Stimulated activated CD8-positive, alpha-beta memory T cell treated with anti-CD3 and anti-CD28 coated beads, Interleukin-7, amount 100 ng/mL, for 48 hours (primary cell): ENCODE data around the gene IFFO2.

Experiments
- DNase-seq, 2 donors: peaks; one replicate each; pipeline ENCODE4 v3.0.0-alpha.2; 2020; ENCODE audit warnings: low read depth in 1 of 2; ENCODE audit errors: extremely low read depth in 1 of 2

The IFFO2 gene

DNA sequence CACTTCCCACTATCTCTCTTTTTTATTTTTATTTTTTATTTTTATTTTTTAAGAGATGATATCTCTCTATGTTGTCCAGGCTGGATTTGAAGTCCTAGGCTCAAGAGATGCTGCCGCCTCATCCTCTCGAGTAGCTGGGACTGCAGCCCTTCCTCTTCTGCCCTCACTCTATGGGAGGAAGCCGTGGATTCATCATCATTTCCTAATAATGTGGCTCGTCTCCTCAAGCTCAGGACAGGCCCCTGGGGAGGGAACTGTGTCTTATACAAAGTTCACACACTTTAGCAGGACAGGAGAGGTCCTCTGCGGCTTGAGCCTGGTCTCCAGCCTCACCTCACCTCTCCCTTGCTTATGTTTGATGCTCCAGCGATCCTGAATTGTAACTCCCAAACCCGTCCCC, 16.5 kb upstream of the IFFO2 start:
- no peak for DNase-seq

GRCh38 chr1:18972531-18972930, 16.1 kb upstream of the IFFO2 start:
- no peak for DNase-seq

DNA sequence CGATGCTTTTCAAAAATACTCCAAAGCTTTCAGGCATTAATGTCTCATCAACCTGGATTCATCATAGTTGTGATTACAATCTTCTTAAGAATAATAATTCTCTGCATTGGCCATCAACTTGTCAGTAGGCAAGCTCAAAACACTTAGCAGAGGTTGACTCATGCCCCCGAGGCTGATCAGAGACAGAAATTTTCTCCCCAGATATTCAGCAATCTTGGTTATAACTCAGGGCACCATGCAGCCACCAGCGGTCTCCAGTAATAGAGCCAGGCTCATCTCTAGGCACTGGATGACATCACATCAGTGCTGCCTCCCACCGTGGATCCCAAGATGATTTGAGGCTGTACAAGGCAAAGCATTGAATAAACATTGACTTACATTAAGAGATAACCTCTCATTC, 14.3 kb upstream of the IFFO2 start:
- DNase-seq: no peak

DNA sequence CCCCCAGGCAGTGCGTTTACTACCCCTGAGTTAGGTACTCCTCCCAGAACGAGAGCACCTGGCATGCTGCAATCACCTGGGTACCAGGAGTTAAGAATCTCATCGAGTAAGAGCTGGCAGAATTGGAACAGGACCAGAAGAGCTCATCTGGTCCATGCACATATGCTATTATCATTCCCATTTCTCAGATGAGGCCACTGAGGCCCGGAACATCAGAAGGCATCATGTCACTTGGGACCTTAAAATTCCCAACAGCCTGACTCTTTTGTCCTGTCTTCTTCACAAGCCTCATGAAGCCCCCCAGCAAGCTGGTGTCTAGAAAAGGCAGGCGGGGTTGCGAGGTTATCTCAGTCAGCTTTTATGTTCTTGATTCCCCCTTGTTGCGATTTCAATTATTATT, 13.9 kb upstream of the IFFO2 start:
- DNase-seq: no peak

DNA sequence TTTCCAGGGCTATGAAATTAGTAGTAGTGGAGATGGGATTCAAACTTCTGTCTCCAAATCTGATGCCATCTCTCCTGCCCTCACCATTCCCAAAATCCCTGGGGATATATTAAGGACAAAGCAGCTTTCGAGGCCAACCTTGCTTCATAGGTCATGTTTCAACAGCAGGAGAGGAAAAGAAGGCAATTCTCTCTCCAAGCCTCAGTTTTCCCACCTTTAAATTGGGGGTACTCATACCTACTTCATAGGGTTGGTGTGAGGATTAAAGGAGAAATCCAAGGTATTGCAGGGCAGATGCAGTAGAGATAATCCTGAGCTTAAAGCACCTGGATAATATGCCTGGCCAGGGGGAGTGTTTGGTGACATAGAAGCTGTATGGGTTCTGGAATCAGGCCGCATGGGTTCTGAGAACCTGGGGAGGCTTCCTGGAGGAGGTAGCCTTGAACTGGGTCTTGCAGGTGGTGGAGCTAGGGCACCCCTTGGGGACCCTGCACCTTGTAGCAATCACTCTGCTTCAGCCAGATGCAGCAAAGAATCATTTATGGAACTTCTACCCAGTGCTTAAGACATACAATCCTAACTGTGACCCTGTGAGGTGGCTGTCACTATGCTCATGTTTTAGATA, 10.7 kb upstream of the IFFO2 start:
- DNase-seq: no peak

GRCh38 chr1:18965206-18966173, 9.0 kb upstream of the IFFO2 start:
- DNase-seq: no peak

GRCh38 chr1:18963968-18964367, 7.5 kb upstream of the IFFO2 start:
- no peak for DNase-seq

GRCh38 chr1:18962855-18963737, 6.6 kb upstream of the IFFO2 start:
- no peak for DNase-seq

- no peak for DNase-seq
Measured at GRCh38 chr1:18962121-18962721, 5.7 kb upstream of the IFFO2 start.

GRCh38 chr1:18960821-18961220, 4.3 kb upstream of the IFFO2 start:
- no peak for DNase-seq

DNA sequence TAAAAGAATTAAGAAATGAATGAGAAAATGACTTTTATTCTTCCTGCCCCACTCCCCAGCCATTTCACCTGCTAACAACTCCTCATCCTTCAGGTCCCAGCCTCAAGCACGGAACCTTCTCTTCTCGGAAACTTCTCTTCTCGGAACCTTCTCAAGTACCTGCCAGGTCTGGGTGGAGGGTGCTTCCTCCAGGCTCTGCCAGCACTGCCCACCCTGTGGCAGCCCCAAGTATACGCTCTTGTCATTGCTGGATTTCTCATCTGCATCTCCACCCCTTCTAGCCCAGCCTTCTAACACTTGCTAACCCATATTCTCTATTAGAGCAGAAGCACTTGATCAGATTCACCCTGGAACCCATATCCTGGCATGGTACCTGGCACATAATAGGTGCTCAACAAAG, 3.9 kb upstream of the IFFO2 start:
- DNase-seq: no peak

DNA sequence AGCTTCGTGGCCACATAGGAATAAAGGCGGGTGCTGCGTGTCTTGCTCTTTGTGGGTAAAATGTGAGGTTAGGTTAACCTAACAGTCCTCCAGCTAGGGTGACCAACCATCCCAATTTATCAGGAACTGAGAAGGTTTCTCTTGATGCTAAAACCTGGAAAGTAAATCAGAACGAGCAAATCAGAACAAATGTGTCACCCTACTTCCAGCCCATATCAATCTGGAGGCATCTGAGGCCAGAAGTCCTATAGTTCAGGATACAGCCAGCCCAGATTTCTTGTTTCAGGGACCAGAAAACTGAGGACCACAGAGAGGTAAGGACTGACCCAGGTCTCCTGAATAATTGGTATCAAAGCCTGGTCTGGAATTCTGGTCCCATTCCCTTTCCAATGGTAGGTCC, 3.1 kb upstream of the IFFO2 start:
- DNase-seq: no peak

- DNase-seq: no peak
Measured at GRCh38 chr1:18957532-18958300, 1.2 kb upstream of the IFFO2 start.

GRCh38 chr1:18957136-18957521, 653 bp upstream of the IFFO2 start:
- DNase-seq: no peak

GRCh38 chr1:18955441-18956192, 859 bp downstream of the IFFO2 start:
- no peak for DNase-seq

GRCh38 chr1:18955131-18955440, 1.4 kb downstream of the IFFO2 start:
- no peak for DNase-seq

DNA sequence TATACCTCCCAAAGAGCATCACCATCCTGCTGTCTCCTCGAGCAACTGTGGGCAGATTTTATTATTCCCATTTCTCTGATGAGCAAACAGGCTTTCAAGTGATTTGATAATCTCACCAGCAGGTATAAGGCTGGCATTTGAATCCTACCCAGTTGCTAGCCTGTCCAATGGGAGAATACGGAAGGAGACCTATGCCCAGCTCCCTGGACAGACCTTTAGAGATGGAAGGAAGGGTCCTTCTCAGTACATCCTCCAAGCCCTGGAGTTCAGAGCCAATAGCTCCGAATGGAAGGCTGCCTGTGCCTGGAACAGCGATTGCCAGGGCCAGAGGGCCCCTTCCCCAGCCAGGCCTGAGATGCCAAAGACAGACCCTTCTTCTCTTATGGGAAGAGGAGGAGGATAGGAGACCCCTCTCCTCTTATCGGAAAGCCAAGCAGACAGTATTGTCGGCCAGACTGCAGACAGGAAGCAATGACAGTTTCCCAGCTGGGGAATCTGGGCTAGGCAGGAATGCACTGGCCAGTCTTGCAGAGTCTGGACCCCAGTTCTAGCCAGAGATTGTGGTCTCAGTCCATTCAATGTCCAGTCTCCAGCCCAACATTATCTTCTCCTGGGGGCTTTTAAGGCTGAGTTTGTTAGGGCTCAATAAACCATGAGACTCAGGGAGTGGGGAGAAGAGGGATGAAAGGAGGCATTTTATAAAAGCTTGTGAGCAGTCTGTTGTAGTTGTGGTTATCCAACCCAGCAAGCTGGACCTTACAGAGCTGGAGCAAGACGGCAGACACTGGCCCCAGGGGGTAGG, 2.0 kb downstream of the IFFO2 start:
- DNase-seq: no peak

DNA sequence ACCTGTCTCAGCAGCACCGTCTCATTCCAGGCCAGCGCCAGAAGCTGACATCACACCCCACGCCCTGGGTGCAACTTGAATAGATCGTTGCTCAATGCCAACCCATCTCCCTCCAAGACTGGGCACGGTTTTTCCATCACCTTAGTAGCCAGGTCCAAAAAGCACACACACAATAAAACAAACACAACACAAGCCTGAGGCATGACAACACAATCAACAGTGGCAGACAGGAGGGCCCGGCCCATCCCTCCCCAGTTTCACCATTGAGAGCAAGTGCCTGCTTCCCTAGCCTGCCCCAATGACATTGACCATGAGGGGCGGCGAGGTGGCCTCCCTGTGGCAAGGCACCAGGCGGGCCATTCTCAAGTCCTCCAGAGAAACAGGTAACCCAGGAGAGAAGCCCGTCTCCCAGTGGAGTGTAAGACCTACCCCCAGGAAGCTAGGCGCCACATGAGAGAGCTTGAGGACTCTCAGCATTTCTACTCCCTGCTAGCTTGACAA, 2.7 kb downstream of the IFFO2 start:
- DNase-seq: no peak
